Uterus (tissue), 2 donors: ENCODE results near the gene SLC4A11.

Source experiments
- POLR2A ChIP-seq, 2 donors: fragments of 450-650 bp; IDR thresholded peaks; one replicate each; pipeline ENCODE4 v1.6.1; 2016; ENCODE audit warnings: antibody characterized with exemption in 2 of 2, mild to moderate bottlenecking in 1 of 2, moderate library complexity in 1 of 2
- TF ChIP-seq, protein P1 (sequence below), 4 experiments: fragments of 200-600 bp in 2 of 4; fragments of 450-650 bp in 2 of 4; sonication (generic) in 2 of 4; IDR thresholded peaks; one replicate each; pipeline ENCODE4 v1.5.1; 2016 to 2019; ENCODE audit warnings: antibody characterized with exemption in 4 of 4, mild to moderate bottlenecking in 2 of 4, moderate library complexity in 1 of 4

DNA sequence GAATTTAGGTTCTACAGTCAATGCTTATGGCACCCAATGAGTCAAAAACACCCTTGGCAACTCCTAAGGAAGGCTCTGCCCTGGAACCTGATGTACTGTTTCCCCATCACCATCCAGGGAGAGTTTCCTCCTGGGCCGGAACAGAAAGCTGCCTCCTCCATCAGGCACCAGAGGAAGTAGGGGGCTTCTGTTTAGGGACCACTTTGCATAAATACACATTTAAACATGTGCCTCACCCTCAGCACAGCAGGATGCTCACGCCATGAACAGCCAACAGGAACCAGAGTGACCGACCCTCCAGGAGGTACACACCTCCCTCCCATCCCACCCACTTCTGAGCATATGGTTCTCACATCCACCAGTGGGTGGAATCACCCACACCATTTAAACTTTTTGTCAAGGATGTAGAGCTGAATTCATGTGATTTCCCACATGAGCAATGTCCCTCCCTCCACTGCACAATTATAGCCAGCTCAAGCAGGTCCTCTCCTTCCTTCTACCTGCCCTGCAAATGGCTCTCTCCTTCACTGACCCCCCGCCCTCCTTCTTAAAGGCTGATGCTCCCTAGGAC, 49.3 kb downstream of the SLC4A11 start:
- TF ChIP-seq, protein P1, sequence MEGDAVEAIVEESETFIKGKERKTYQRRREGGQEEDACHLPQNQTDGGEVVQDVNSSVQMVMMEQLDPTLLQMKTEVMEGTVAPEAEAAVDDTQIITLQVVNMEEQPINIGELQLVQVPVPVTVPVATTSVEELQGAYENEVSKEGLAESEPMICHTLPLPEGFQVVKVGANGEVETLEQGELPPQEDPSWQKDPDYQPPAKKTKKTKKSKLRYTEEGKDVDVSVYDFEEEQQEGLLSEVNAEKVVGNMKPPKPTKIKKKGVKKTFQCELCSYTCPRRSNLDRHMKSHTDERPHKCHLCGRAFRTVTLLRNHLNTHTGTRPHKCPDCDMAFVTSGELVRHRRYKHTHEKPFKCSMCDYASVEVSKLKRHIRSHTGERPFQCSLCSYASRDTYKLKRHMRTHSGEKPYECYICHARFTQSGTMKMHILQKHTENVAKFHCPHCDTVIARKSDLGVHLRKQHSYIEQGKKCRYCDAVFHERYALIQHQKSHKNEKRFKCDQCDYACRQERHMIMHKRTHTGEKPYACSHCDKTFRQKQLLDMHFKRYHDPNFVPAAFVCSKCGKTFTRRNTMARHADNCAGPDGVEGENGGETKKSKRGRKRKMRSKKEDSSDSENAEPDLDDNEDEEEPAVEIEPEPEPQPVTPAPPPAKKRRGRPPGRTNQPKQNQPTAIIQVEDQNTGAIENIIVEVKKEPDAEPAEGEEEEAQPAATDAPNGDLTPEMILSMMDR (IDR thresholded peaks at IDR 0.05), result no peak
- TF ChIP-seq POLR2A (IDR thresholded peaks at IDR 0.05), result no peak
